Caco-2 (cell line): ENCODE data around the gene FKBP7. TPM values are rescaled to one million over a fixed set of nuclear protein-coding genes. Genes with fewer than 3 reads are reported as not detected.
"Not testable (repeated sequence)": the region's sequence is repeated elsewhere in the genome, so short reads cannot be mapped to it uniquely, and the experiment has no call there.

Source experiments
- BruUV-seq: library from RNA; stranded (reverse); fragments of 400-500 nt; replicated peaks from 2 replicates; lab custom pipeline; 2021; lab: Mats Ljungman, UMichigan
- CTCF ChIA-PET: fragments of 300-600 bp; sonication (Branson Sonifier 250); formaldehyde crosslinking; loops from one replicate; lab custom pipeline; 2022; ENCODE audit warnings: antibody characterized with exemption; lab: Charles Lee
- POLR2A ChIA-PET: fragments of 300-600 bp; sonication (Branson Sonifier 250); formaldehyde crosslinking; loops from one replicate; lab custom pipeline; 2022; ENCODE audit warnings: antibody characterized with exemption; lab: Charles Lee
- DNase-seq, 2 experiments: peaks; one replicate each; pipeline versions ENCODE4 v3.0.0 to v3.0.0-alpha.2; 2020 to 2022
- H3K27me3 ChIP-seq: replicated peaks from 2 replicates; pipeline ENCODE4 v1.6.0; 2011; ENCODE audit warnings: low read length; ENCODE audit not compliant: control insufficient read depth, insufficient read depth
- H3K36me3 ChIP-seq: 2 replicates; pipeline ENCODE4 v1.5.1; 2011; ENCODE audit warnings: low read length; ENCODE audit not compliant: control insufficient read depth, insufficient read depth
- H3K4me1 ChIP-seq: fragments of 250-450 bp; sonication (Bioruptor Pico); 2 replicates; pipeline ENCODE4 v1.5.1; 2020; ENCODE audit warnings: mild to moderate bottlenecking
- H3K4me3 ChIP-seq: 2 replicates; pipeline ENCODE4 v1.5.1; 2011; ENCODE audit warnings: low read depth, mild to moderate bottlenecking, control low read depth, low read length
- H3K9me3 ChIP-seq: fragments of 250-450 bp; sonication (Bioruptor Pico); 2 replicates; pipeline ENCODE4 v1.5.1; 2020; ENCODE audit warnings: mild to moderate bottlenecking, moderate library complexity
- H3K27ac Mint-ChIP-seq: one replicate; pipeline ENCODE4 v1.8.0; 2022; ENCODE audit warnings: mixed read lengths; ENCODE audit not compliant: unreplicated experiment
- H3K27me3 Mint-ChIP-seq: one replicate; pipeline ENCODE4 v1.8.0; 2022; ENCODE audit warnings: mixed read lengths; ENCODE audit not compliant: insufficient read depth, unreplicated experiment
- H3K36me3 Mint-ChIP-seq: one replicate; pipeline ENCODE4 v1.8.0; 2022; ENCODE audit warnings: mild to moderate bottlenecking, mixed read lengths; ENCODE audit not compliant: insufficient read depth, unreplicated experiment
- H3K4me1 Mint-ChIP-seq: one replicate; pipeline ENCODE4 v1.8.0; 2022; ENCODE audit warnings: low read depth, mixed read lengths; ENCODE audit not compliant: unreplicated experiment
- H3K4me3 Mint-ChIP-seq: one replicate; pipeline ENCODE4 v1.8.0; 2022; ENCODE audit warnings: mild to moderate bottlenecking, moderate library complexity, mixed read lengths; ENCODE audit not compliant: unreplicated experiment
- H3K9me3 Mint-ChIP-seq: one replicate; pipeline ENCODE4 v1.8.0; 2022; ENCODE audit warnings: mixed read lengths; ENCODE audit not compliant: unreplicated experiment
- intact Hi-C: fragments of 100-400 bp; cut with micrococcal nuclease; formaldehyde crosslinking; loops from one replicate; pipeline ENCODE4 v1.10.0; 2022; ENCODE audit not compliant: unreplicated experiment
- total RNA-seq: library from RNA; stranded (reverse); gene quantifications from 2 replicates; pipeline ENCODE4 v1.2.3, GENCODE V29; 2022
- TF ChIP-seq, protein P1 (sequence below), 2 experiments: fragments of 200-600 bp in 1 of 2; IDR thresholded peaks; 1 replicate in 1 of 2; 2 replicates in 1 of 2; pipeline versions ENCODE4 v1.5.1 to v1.8.0; 2011 to 2022; ENCODE audit warnings: antibody characterized with exemption in 1 of 2, control low read depth in 1 of 2, inconsistent platforms in 1 of 2, low read depth in 1 of 2, low read length in 1 of 2, mild to moderate bottlenecking in 1 of 2, moderate library complexity in 1 of 2; ENCODE audit not compliant: insufficient read depth in 1 of 2, severe bottlenecking in 1 of 2, unreplicated experiment in 1 of 2

Gene FKBP7
- total RNA-seq, 1 experiment from 2014 or later: 2.4 TPM

- H3K27me3 Mint-ChIP-seq: no peaks in the 10 kb centered on the region
- intact Hi-C loops: no loop called here
- peaks cover 6% of the 10 kb centered on the region for H3K36me3 Mint-ChIP-seq
- no peaks in the 10 kb centered on the region for H3K4me1 Mint-ChIP-seq
- no peak for DNase-seq
- TF ChIP-seq, protein P1, sequence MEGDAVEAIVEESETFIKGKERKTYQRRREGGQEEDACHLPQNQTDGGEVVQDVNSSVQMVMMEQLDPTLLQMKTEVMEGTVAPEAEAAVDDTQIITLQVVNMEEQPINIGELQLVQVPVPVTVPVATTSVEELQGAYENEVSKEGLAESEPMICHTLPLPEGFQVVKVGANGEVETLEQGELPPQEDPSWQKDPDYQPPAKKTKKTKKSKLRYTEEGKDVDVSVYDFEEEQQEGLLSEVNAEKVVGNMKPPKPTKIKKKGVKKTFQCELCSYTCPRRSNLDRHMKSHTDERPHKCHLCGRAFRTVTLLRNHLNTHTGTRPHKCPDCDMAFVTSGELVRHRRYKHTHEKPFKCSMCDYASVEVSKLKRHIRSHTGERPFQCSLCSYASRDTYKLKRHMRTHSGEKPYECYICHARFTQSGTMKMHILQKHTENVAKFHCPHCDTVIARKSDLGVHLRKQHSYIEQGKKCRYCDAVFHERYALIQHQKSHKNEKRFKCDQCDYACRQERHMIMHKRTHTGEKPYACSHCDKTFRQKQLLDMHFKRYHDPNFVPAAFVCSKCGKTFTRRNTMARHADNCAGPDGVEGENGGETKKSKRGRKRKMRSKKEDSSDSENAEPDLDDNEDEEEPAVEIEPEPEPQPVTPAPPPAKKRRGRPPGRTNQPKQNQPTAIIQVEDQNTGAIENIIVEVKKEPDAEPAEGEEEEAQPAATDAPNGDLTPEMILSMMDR (IDR thresholded peaks at IDR 0.05; ENCODE audit: insufficient read depth in 1 of 2, low read depth in 1 of 2, low read length in 1 of 2, severe bottlenecking in 1 of 2, unreplicated experiment in 1 of 2): no peak
- no peaks in the 10 kb centered on the region for H3K27me3 ChIP-seq
- ChIA-PET POLR2A (interaction anchor here (0.5 kb wide), 1 partner anchor 114 kb away, joined by 4 read pairs; no protein-coding TSS in a partner anchor), CTCF (no interaction called here)
- no peak overlapping the region for H3K4me3 ChIP-seq
- H3K4me3 Mint-ChIP-seq: no peak overlapping the region
- no peaks in the 10 kb centered on the region for H3K9me3 Mint-ChIP-seq
- H3K4me1 ChIP-seq: no peaks in the 10 kb centered on the region
- H3K9me3 ChIP-seq: no peaks in the 10 kb centered on the region
- H3K36me3 ChIP-seq: no peaks in the 10 kb centered on the region; the same call in 1 of the 2 replicates
- no peak overlapping the region for H3K27ac Mint-ChIP-seq
- BruUV-seq: no TSS peak
Measured at GRCh38 chr2:178425255-178425827, 53.1 kb downstream of the FKBP7 start.

DNA sequence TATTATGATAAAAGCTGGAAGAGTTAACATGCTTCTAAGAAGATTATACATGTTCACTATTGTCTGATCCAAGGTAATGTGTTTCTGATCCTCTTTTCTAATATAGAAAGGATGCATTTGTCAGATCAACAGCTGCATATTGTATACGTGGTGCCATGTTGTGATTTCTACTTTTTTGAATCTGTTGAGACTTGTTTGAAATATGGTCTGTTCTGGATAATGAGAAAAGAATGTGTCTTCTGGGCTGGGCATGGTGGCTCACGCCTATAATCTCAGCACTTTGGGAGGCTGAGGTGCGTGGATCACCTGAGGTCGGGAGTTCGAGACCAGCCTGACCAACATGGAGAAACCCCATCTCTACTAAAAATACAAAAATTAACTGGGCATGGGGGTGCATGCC, 54.7 kb downstream of the FKBP7 start:
- H3K4me1 Mint-ChIP-seq, H3K27me3 Mint-ChIP-seq, CTCF ChIA-PET, BruUV-seq, H3K4me3 Mint-ChIP-seq, H3K27me3 ChIP-seq, H3K9me3 Mint-ChIP-seq, H3K4me1 ChIP-seq, H3K9me3 ChIP-seq, H3K36me3 Mint-ChIP-seq, H3K27ac Mint-ChIP-seq, DNase-seq, intact Hi-C loops, H3K36me3 ChIP-seq, H3K4me3 ChIP-seq, POLR2A ChIA-PET: not testable (repeated sequence)

DNA sequence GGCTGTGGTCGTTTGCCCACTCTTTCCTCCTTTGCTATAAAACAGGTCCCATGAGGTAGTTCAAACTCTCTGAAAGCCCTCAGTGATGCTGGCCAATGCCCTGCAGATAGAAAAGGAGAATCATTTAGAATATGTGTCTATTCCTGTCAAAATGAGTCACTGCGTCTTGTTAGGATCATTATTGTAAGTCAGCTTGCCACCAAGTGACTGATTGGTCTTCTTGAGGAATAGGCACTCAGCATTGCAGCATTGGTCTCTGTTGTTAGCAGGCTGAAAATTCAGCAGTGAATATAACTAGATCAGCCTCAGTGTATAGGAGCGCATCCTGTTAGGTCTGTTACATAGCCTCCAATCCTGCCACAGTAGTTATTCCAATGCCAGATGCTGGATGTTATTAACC, 56.3 kb downstream of the FKBP7 start:
- BruUV-seq: no TSS peak
- no peak overlapping the region for H3K4me3 ChIP-seq
- POLR2A ChIA-PET: no interaction called here

More for the DNA sequence above, 56.3 kb downstream of the FKBP7 start:
- H3K27ac Mint-ChIP-seq: no peak overlapping the region
- no peak overlapping the region for H3K4me3 Mint-ChIP-seq
- Histone ChIP-seq H3K9me3 (no peaks in the 10 kb centered on the region), H3K36me3 (no peaks in the 10 kb centered on the region), H3K27me3 (no peaks in the 10 kb centered on the region), H3K4me1 (no peaks in the 10 kb centered on the region)
- peaks cover 6% of the 10 kb centered on the region for H3K4me1 Mint-ChIP-seq
- TF ChIP-seq, protein P1 (IDR thresholded peaks at IDR 0.05; ENCODE audit: insufficient read depth in 1 of 2, low read depth in 1 of 2, low read length in 1 of 2, severe bottlenecking in 1 of 2, unreplicated experiment in 1 of 2): no peak
- intact Hi-C loops: no loop called here
- CTCF ChIA-PET: no interaction called here
- DNase-seq: no peak
- H3K27me3 Mint-ChIP-seq: no peaks in the 10 kb centered on the region
- H3K36me3 Mint-ChIP-seq: no peaks in the 10 kb centered on the region
- H3K9me3 Mint-ChIP-seq: no peaks in the 10 kb centered on the region
